ENCODE data around the gene FRMD4B.

GRCh38 chr3:69210068-69210730 is 175.7 kb downstream of the FRMD4B start:
- TF ChIP-seq CTCF (IDR thresholded peaks at IDR 0.05) (no peak), POLR2A (IDR thresholded peaks at IDR 0.05) (no peak)
